NAMALWA (cell line): ENCODE data around the gene PKIG.

Source experiments
- DNase-seq: peaks from one replicate; pipeline ENCODE4 v3.0.0-alpha.2; 2015; ENCODE audit warnings: low spot score

PKIG gene

GRCh38 chr20:44619294-44619693, 36.9 kb downstream of the PKIG start:
- DNase-seq: no peak

GRCh38 chr20:44620030-44620429, 37.7 kb downstream of the PKIG start:
- no peak for DNase-seq

- DNase-seq: no peak
Observed at GRCh38 chr20:44621325-44621724, 38.9 kb downstream of the PKIG start.

GRCh38 chr20:44621939-44622338, 39.6 kb downstream of the PKIG start:
- DNase-seq: no peak

GRCh38 chr20:44622501-44623270, 40.3 kb downstream of the PKIG start:
- DNase-seq: no peak

GRCh38 chr20:44624152-44624551, 41.8 kb downstream of the PKIG start:
- DNase-seq: no peak

GRCh38 chr20:44624743-44625271, 42.4 kb downstream of the PKIG start:
- DNase-seq: no peak

- DNase-seq: no peak
Observed at GRCh38 chr20:44625361-44625760, 43.0 kb downstream of the PKIG start.

GRCh38 chr20:44626278-44626677, 43.9 kb downstream of the PKIG start:
- no peak for DNase-seq

- DNase-seq: no peak
Observed at GRCh38 chr20:44627364-44628010, 45.1 kb downstream of the PKIG start.

GRCh38 chr20:44629017-44629385, 46.6 kb downstream of the PKIG start:
- DNase-seq: no peak

GRCh38 chr20:44629542-44629941, 47.2 kb downstream of the PKIG start:
- no peak for DNase-seq

- DNase-seq: no peak
Observed at GRCh38 chr20:44630297-44630696, 47.9 kb downstream of the PKIG start.

- no peak for DNase-seq
Observed at GRCh38 chr20:44632103-44632752, 49.8 kb downstream of the PKIG start.

- no peak for DNase-seq
Observed at GRCh38 chr20:44633187-44633810, 50.9 kb downstream of the PKIG start.

GRCh38 chr20:44633872-44634600, 51.7 kb downstream of the PKIG start:
- no peak for DNase-seq

GRCh38 chr20:44635877-44636276, 53.5 kb downstream of the PKIG start:
- DNase-seq: no peak

GRCh38 chr20:44637042-44637441, 54.7 kb downstream of the PKIG start:
- DNase-seq: no peak

GRCh38 chr20:44637522-44638372, 55.4 kb downstream of the PKIG start:
- no peak for DNase-seq

GRCh38 chr20:44640522-44640921, 58.1 kb downstream of the PKIG start:
- DNase-seq: no peak

GRCh38 chr20:44641325-44641724, 58.9 kb downstream of the PKIG start:
- DNase-seq: no peak
